SK-N-SH (cell line): ENCODE results near the gene SLC22A23. TPM values are rescaled to one million over a fixed set of nuclear protein-coding genes. Genes with fewer than 3 reads are reported as not detected.

Source experiments
- CTCF ChIA-PET: fragments of 300-600, 350-600 bp; formaldehyde crosslinking; extraction: SDS; loops from one replicate; lab custom pipeline; 2021; lab: Yijun Ruan, JAX
- POLR2A ChIA-PET: fragments of 350-600 bp; sonication (Branson Sonifier 250); formaldehyde crosslinking; extraction: SDS; loops from one replicate; lab custom pipeline; 2020; ENCODE audit warnings: antibody characterized with exemption, inconsistent platforms; lab: Yijun Ruan, JAX
- DNase-seq: peaks from one replicate; pipeline ENCODE4 v3.0.0; 2012
- H2AFZ ChIP-seq: fragments of 200-600 bp; sonication (generic); 2 replicates; pipeline ENCODE4 v1.8.1; 2016; ENCODE audit warnings: antibody characterized with exemption, mild to moderate bottlenecking, low read depth
- H3F3A ChIP-seq: fragments of 200-600 bp; sonication (generic); replicated peaks from 2 replicates; pipeline ENCODE3; 2016; ENCODE audit warnings: antibody characterized with exemption, mild to moderate bottlenecking; ENCODE audit not compliant: insufficient read depth
- H3K27ac ChIP-seq, 2 experiments: fragments of 200-500 bp in 1 of 2; fragments of 200-600 bp in 1 of 2; sonication (Bioruptor generic) in 1 of 2; sonication (generic), shearing (Covaris generic) in 1 of 2; 2 replicates each; pipeline versions ENCODE4 v1.5.1 to v1.6.1; 2014 to 2016; ENCODE audit warnings: low read depth in 2 of 2, inconsistent platforms in 1 of 2, low read length in 1 of 2, mild to moderate bottlenecking in 1 of 2, mixed read lengths in 1 of 2
- H3K27me3 ChIP-seq: fragments of 200-600 bp; sonication (generic), shearing (Covaris generic); 2 replicates; pipeline ENCODE4 v1.6.1; 2016; ENCODE audit warnings: mixed run types; ENCODE audit not compliant: insufficient read depth
- H3K36me3 ChIP-seq, 2 experiments: fragments of 200-500 bp in 1 of 2; fragments of 200-600 bp in 1 of 2; sonication (Bioruptor generic) in 1 of 2; sonication (generic) in 1 of 2; replicated peaks in 1 of 2; 2 replicates each; pipeline versions ENCODE3 to v1.5.1; 2014 to 2016; ENCODE audit warnings: low read length in 1 of 2, mild to moderate bottlenecking in 1 of 2; ENCODE audit not compliant: insufficient read depth in 2 of 2, control insufficient read depth in 1 of 2
- H3K4me1 ChIP-seq, 2 experiments: fragments of 200-500 bp in 1 of 2; fragments of 200-600 bp in 1 of 2; sonication (Bioruptor generic) in 1 of 2; sonication (generic), shearing (Covaris generic) in 1 of 2; 2 replicates each; pipeline versions ENCODE4 v1.5.1 to v1.6.1; 2014 to 2016; ENCODE audit warnings: low read depth in 1 of 2, low read length in 1 of 2, mixed run types in 1 of 2; ENCODE audit not compliant: insufficient read depth in 2 of 2, control insufficient read depth in 1 of 2
- H3K4me2 ChIP-seq: fragments of 200-600 bp; sonication (generic), shearing (Covaris generic); 2 replicates; pipeline ENCODE4 v1.6.1; 2017; ENCODE audit warnings: mixed run types
- H3K4me3 ChIP-seq, 2 experiments: fragments of 200-500 bp in 1 of 2; fragments of 200-600 bp in 1 of 2; sonication (Bioruptor generic) in 1 of 2; sonication (generic), shearing (Covaris generic) in 1 of 2; 2 replicates each; pipeline versions ENCODE4 v1.5.1 to v1.8.1; 2014 to 2016; ENCODE audit warnings: low read depth in 2 of 2, inconsistent platforms in 1 of 2, low read length in 1 of 2, mild to moderate bottlenecking in 1 of 2, mixed read lengths in 1 of 2, moderate library complexity in 1 of 2
- H3K79me2 ChIP-seq: fragments of 200-600 bp; sonication (generic); 2 replicates; pipeline ENCODE4 v1.8.1; 2017; ENCODE audit warnings: mild to moderate bottlenecking; ENCODE audit not compliant: insufficient read depth
- H3K9ac ChIP-seq: fragments of 200-600 bp; sonication (generic); 2 replicates; pipeline ENCODE4 v1.6.1; 2017; ENCODE audit warnings: mixed run types
- H3K9me2 ChIP-seq: fragments of 200-600 bp; sonication (generic); 2 replicates; pipeline ENCODE4 v1.6.1; 2017; ENCODE audit warnings: mixed run types
- H3K9me3 ChIP-seq: fragments of 200-600 bp; sonication (generic); 2 replicates; pipeline ENCODE4 v1.6.1; 2017; ENCODE audit warnings: mixed run types, mild to moderate bottlenecking, moderate library complexity
- H4K20me1 ChIP-seq: fragments of 200-600 bp; sonication (generic); 2 replicates; pipeline ENCODE4 v1.6.1; 2017; ENCODE audit warnings: mild to moderate bottlenecking, mixed run types; ENCODE audit not compliant: insufficient read depth
- CHD2 ChIP-seq: fragments of 150-350 bp; IDR thresholded peaks from 2 replicates; pipeline ENCODE4 v1.6.1; 2018; ENCODE audit warnings: low read length; ENCODE audit not compliant: partially characterized antibody
- CTCF ChIP-seq: fragments of 200-600 bp; sonication (generic); IDR thresholded peaks from 2 replicates; pipeline ENCODE4 v1.6.1; 2017; ENCODE audit warnings: antibody characterized with exemption, mild to moderate bottlenecking, moderate library complexity
- ELF1 ChIP-seq: IDR thresholded peaks from 2 replicates; pipeline ENCODE4 v1.4.0; 2012
- EP300 ChIP-seq, 2 experiments: IDR thresholded peaks; 2 replicates each; pipeline versions ENCODE4 v1.4.0 to v1.6.1; 2012; ENCODE audit warnings: borderline replicate concordance in 1 of 2, low read depth in 1 of 2, low read length in 1 of 2
- FOSL2 ChIP-seq: IDR thresholded peaks from 2 replicates; pipeline ENCODE4 v1.4.0; 2012; ENCODE audit warnings: low read depth, mild to moderate bottlenecking, moderate library complexity, borderline replicate concordance
- FOXJ3 ChIP-seq: sonication (generic); formaldehyde crosslinking; IDR thresholded peaks from 2 replicates; pipeline ENCODE4 v1.5.1; 2020; ENCODE audit warnings: mild to moderate bottlenecking, missing genetic modification reagents
- FOXM1 ChIP-seq: IDR thresholded peaks from 2 replicates; pipeline ENCODE4 v1.4.0; 2012; ENCODE audit warnings: low read depth, mild to moderate bottlenecking
- MXI1 ChIP-seq: IDR thresholded peaks from 2 replicates; pipeline ENCODE4 v1.6.1; 2012; ENCODE audit warnings: mild to moderate bottlenecking, low read depth, low read length, improper control_type of control experiment
- NFIC ChIP-seq: IDR thresholded peaks from 2 replicates; pipeline ENCODE4 v1.4.0; 2012; ENCODE audit warnings: borderline replicate concordance
- RCOR1 ChIP-seq: fragments of 150-350 bp; IDR thresholded peaks from 2 replicates; pipeline ENCODE4 v1.6.1; 2017; ENCODE audit warnings: antibody characterized with exemption, low read length
- REST ChIP-seq: IDR thresholded peaks from 2 replicates; pipeline ENCODE4 v1.6.1; 2012; ENCODE audit warnings: mild to moderate bottlenecking, low read depth, low read length, moderate library complexity
- RFX5 ChIP-seq: IDR thresholded peaks from 2 replicates; pipeline ENCODE4 v1.6.1; 2012; ENCODE audit warnings: mild to moderate bottlenecking, improper control_type of control experiment, low read length
- RXRA ChIP-seq: IDR thresholded peaks from 2 replicates; pipeline ENCODE4 v1.4.0; 2012; ENCODE audit warnings: low read depth, mild to moderate bottlenecking, borderline replicate concordance
- SMC3 ChIP-seq: IDR thresholded peaks from 2 replicates; pipeline ENCODE4 v1.6.1; 2012; ENCODE audit warnings: low read depth, low read length, improper control_type of control experiment
- USF1 ChIP-seq: IDR thresholded peaks from 2 replicates; pipeline ENCODE4 v1.4.0; 2012; ENCODE audit warnings: low read depth, borderline replicate concordance
- YY1 ChIP-seq: IDR thresholded peaks from 2 replicates; pipeline ENCODE4 v1.4.0; 2012; ENCODE audit warnings: low read depth, mild to moderate bottlenecking
- WGBS: methylation state at CpG from one replicate; pipeline ENCODE4 v1.1.6; 2017; ENCODE audit warnings: low lambda C conversion rate; 5-methylcytosine and 5-hydroxymethylcytosine counted together
- polyA plus RNA-seq, 3 experiments: library from polyadenylated mRNA; depleted of rRNA; stranded (reverse); fragments of >200 nt; gene quantifications; 2 replicates each; pipeline ENCODE4 v1.2.3, GENCODE V29; 2012
- TF ChIP-seq, protein P1 (sequence below): fragments of 150-350 bp; IDR thresholded peaks from 2 replicates; pipeline ENCODE4 v1.6.1; 2016; ENCODE audit warnings: mild to moderate bottlenecking, low read depth, low read length
- TF ChIP-seq, protein P2 (sequence below): IDR thresholded peaks from 2 replicates; pipeline ENCODE4 v1.4.0; 2012; ENCODE audit warnings: low read depth, borderline replicate concordance

Gene SLC22A23
- polyA plus RNA-seq, 1 of the 3 experiments (the other 2 are of a cell fraction), result not detected

DNA sequence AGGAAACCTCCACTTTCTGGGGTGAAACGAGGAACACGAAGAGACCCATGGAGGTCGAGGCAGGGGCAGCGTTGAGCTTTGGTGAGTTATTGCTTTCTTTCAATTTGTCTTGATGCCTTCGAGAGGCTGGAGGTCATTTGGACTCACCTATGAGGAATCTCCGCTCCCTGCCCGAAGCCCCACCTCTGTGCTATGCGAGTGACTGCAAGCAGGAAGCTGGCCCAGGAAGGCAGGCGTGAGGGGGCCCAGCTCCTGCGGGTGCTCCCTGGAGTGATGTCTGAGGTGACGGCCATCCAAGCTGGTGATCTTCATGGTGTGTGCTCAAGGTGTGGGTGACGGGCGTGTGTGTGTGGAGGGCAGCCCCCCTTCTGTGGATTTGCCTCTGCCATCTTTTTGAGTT lies 185.1 kb downstream of the SLC22A23 start:
- Histone ChIP-seq H3K4me1 (peaks cover 0 to 7% of the 10 kb centered on the region in 2 experiments; a peak in 1 of 4 replicates), H3K4me2 (no peak overlapping the region), H3K79me2 (peaks cover 4% of the 10 kb centered on the region; the same call in 1 of the 2 replicates), H3K9me3 (no peaks in the 10 kb centered on the region), H3K4me3 (no peak overlapping the region), H2AFZ (no peak overlapping the region), H3K36me3 (peaks cover 5 to 56% of the 10 kb centered on the region in 2 experiments), H3F3A (no peaks in the 10 kb centered on the region), H3K9ac (no peak overlapping the region), H4K20me1 (no peaks in the 10 kb centered on the region), H3K27me3 (no peaks in the 10 kb centered on the region), H3K27ac (no peak overlapping the region), H3K9me2 (no peaks in the 10 kb centered on the region)
- ChIA-PET CTCF (interaction anchor here (0.8 to 2.8 kb wide), 4 partner anchors 8 to 461 kb away, joined by 4 to 13 read pairs (median 8); no protein-coding TSS in a partner anchor), POLR2A (no interaction called here)
- DNase-seq, result no peak
- WGBS, result 95% methylated on average over 10 of the region's 13 CpGs
- TF ChIP-seq SMC3 (no peak), FOSL2 (no peak), YY1 (no peak), RCOR1 (no peak), CTCF (no peak), REST (no peak), ELF1 (no peak), CHD2 (no peak), RXRA (no peak), USF1 (no peak), FOXM1 (no peak), NFIC (no peak), MXI1 (no peak), EP300 (IDR thresholded peaks at IDR 0.05; ENCODE audit: borderline replicate concordance in 1 of 2, low read depth in 1 of 2, low read length in 1 of 2) (no peak), FOXJ3 (CRISPR knock-in tag) (no peak), RFX5 (no peak)
- TF ChIP-seq, protein P1, sequence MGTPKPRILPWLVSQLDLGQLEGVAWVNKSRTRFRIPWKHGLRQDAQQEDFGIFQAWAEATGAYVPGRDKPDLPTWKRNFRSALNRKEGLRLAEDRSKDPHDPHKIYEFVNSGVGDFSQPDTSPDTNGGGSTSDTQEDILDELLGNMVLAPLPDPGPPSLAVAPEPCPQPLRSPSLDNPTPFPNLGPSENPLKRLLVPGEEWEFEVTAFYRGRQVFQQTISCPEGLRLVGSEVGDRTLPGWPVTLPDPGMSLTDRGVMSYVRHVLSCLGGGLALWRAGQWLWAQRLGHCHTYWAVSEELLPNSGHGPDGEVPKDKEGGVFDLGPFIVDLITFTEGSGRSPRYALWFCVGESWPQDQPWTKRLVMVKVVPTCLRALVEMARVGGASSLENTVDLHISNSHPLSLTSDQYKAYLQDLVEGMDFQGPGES, result no peak
- TF ChIP-seq, protein P2, sequence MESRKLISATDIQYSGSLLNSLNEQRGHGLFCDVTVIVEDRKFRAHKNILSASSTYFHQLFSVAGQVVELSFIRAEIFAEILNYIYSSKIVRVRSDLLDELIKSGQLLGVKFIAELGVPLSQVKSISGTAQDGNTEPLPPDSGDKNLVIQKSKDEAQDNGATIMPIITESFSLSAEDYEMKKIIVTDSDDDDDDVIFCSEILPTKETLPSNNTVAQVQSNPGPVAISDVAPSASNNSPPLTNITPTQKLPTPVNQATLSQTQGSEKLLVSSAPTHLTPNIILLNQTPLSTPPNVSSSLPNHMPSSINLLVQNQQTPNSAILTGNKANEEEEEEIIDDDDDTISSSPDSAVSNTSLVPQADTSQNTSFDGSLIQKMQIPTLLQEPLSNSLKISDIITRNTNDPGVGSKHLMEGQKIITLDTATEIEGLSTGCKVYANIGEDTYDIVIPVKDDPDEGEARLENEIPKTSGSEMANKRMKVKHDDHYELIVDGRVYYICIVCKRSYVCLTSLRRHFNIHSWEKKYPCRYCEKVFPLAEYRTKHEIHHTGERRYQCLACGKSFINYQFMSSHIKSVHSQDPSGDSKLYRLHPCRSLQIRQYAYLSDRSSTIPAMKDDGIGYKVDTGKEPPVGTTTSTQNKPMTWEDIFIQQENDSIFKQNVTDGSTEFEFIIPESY, result no peak
